HG02852 (cell line): Measurements from ENCODE around the gene GABRR2.

ENCODE experiments used
- ATAC-seq: cut with Tn5 transposase; IDR thresholded peaks from one replicate; pipeline ENCODE4 v1.9.1; 2021; ENCODE audit warnings: mild to moderate bottlenecking, moderate library complexity; ENCODE audit not compliant: unreplicated experiment

The GABRR2 gene

GRCh38 chr6:89328976-89329375 lies 13.9 kb upstream of the GABRR2 start:
- ATAC-seq: no peak

- ATAC-seq: no peak
Measured at GRCh38 chr6:89324304-89324703, 9.2 kb upstream of the GABRR2 start.

GRCh38 chr6:89323511-89323971 lies 8.4 kb upstream of the GABRR2 start:
- ATAC-seq: no peak

GRCh38 chr6:89321131-89321970 lies 6.3 kb upstream of the GABRR2 start:
- peak; percentile 63 for ATAC-seq

GRCh38 chr6:89320012-89320559 lies 5.0 kb upstream of the GABRR2 start:
- ATAC-seq: no peak

GRCh38 chr6:89317067-89317466 lies 2.0 kb upstream of the GABRR2 start:
- ATAC-seq: no peak

- no peak for ATAC-seq
Measured at GRCh38 chr6:89314692-89315091, 407 bp downstream of the GABRR2 start.

GRCh38 chr6:89313006-89313405 lies 2.1 kb downstream of the GABRR2 start:
- ATAC-seq: no peak

- no peak for ATAC-seq
Measured at GRCh38 chr6:89311853-89312531, 3.1 kb downstream of the GABRR2 start.

- ATAC-seq: no peak
Measured at GRCh38 chr6:89311530-89311852, 3.6 kb downstream of the GABRR2 start.

- no peak for ATAC-seq
Measured at GRCh38 chr6:89310929-89311328, 4.2 kb downstream of the GABRR2 start.

GRCh38 chr6:89308525-89309395 lies 6.3 kb downstream of the GABRR2 start:
- no peak for ATAC-seq

- ATAC-seq: peak; percentile 77
Measured at GRCh38 chr6:89304517-89304916, 10.6 kb downstream of the GABRR2 start.

- ATAC-seq: no peak
Measured at GRCh38 chr6:89302936-89303335, 12.2 kb downstream of the GABRR2 start.

GRCh38 chr6:89302195-89302770 lies 12.8 kb downstream of the GABRR2 start:
- no peak for ATAC-seq

GRCh38 chr6:89301586-89302194 lies 13.4 kb downstream of the GABRR2 start:
- no peak for ATAC-seq

- ATAC-seq: no peak
Measured at GRCh38 chr6:89299466-89299850, 15.6 kb downstream of the GABRR2 start.

GRCh38 chr6:89298680-89299465 lies 16.2 kb downstream of the GABRR2 start:
- ATAC-seq: no peak

GRCh38 chr6:89297695-89298351 lies 17.3 kb downstream of the GABRR2 start:
- ATAC-seq: peak; percentile 96
